HG02571 (cell line): ENCODE results near the gene SCP2.

Source experiments
- ATAC-seq: cut with Tn5 transposase; IDR thresholded peaks from one replicate; pipeline ENCODE4 v1.9.1; 2021; ENCODE audit warnings: mild to moderate bottlenecking, moderate library complexity; ENCODE audit not compliant: unreplicated experiment

SCP2 gene

DNA sequence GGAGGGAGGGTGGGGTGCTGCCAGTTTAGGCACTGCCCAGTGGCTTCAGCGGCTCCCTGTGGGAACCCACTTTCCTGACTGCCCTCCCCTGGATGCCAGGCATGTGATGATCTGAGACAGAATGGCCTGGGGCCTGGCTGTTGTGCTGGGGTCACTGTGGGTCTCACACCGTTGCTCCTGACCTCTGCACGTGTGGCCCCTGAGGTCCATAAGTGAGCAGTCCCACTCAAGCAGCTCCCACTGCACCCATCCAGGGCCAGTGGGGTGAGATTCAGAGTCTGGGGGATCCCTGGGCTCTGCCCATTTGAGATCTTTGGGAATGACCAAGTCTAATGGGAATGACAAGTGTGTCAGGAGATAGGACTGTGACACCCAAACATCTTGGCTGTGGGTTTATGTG, 153.0 kb downstream of the SCP2 start:
- no peak for ATAC-seq

DNA sequence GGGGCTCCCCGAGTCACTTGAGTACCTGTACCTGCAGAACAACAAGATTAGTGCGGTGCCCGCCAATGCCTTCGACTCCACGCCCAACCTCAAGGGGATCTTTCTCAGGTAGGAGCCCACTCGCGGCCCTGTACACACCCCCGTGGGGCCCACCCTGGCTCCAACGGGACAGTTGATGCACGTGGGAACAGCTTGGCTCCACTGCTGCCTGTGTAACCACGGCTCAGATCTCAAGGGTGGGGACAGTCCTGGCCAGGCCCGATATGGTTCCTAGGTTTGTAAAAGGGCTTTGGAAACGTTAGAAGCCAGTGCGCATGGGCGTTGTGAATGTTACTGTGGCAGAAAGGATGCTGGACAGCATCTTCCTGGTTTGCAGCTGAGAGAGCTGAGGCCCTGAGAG, 153.7 kb downstream of the SCP2 start:
- ATAC-seq = no peak

DNA sequence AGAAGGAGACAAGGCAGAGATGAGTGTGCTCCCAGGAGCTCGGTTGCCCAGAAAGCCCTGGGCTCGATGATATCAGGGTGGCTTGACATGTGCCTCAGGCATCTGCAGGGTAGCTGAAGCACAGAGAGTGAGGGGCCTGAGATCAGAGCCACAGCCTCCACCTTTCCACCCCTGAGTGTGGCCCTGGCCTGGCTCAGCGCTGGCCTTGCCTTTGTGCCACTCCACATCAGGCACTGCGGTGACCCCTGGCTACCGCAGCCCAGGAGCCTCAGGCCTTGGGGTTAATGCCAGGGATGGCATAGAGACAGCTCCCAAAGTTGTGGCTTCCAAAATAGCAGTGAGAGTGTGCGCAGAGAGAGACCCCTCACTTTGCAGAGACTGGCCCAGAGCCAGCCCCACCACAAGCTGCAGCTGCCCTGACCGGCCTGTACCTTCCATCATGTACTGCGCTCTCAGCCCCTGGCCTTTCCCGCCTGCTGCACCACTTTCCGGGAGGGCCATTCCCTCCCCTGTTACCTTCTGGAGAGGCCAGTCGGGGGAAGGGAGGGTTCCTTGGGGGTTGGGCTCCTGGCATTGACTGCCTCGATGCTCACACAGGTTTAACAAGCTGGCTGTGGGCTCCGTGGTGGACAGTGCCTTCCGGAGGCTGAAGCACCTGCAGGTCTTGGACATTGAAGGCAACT, 154.4 kb downstream of the SCP2 start:
- no peak for ATAC-seq

DNA sequence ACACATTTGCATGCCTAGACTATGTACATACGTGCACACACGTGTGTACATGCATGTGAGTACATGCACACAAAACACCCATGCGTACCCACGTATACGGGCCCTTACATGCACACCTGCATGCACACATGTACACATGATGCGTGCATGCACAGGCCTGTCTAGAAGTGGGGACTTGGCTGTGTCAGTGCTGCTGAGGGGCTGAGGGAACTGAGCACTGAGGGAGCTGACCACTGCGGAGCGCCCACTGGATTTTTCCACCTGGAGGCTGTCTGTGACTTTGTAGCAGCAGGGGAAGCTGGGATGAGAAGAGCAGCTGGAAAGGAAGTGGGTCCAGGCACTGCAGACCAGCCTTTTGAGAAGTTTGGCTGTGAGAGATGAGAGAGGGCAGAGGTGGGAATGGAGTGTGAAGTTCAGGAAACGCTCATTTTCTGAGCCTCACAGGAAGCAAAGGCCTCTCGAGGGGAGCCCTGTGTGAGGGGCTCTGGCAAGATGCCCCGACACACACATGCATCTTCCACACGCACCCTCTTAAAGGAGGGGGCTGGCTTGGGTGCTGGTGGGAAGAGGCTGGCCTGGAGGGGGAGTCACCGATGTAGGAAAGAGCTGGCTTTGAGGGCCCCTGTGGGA, 155.9 kb downstream of the SCP2 start:
- no peak for ATAC-seq

DNA sequence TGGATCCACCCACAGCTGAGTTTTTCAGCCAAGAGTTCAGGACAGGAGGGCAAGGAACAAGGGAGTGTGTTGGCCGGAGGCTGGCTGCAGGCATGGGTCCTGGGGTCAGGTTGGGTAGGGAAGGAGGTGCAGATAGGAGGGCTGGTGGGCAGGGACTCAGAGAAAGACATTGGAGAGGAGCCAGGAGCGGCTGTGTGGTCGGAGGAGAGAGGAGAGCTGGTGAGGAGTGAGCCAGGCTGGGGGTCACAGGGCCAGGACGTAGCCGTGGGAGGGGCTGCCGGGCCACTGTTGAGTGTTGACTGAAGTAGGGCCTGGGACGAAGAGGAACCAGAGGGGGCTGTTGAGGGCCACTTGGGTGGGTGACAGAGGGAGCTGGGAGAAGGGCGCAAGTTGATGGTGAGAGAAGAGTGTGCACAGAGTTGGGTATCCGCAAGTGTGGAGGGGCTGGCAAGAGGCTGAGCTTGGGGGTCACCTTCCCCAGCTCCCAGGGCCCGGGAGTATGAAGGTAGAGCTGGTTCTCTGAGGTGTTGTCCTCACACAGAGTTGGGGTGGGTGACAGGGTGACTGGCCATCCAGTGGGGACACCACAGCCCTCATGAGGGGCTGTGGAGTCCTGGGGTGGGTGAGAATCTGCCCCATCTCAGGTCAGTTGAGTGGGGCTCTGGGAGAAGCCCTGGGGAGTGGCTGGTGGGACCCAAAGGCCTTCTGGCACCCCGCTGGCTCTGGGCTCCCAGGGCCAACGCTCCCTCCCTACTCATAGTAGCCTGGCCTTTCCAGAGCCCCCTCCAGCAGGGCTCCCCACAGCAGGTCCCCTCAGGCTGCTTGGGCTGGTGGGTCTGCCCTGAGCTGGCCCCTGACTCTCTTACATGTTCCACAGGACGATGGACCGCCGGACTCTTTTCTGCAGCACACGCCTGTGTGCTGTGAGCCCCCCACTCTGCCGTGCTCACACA, 156.8 kb downstream of the SCP2 start:
- no peak for ATAC-seq

DNA sequence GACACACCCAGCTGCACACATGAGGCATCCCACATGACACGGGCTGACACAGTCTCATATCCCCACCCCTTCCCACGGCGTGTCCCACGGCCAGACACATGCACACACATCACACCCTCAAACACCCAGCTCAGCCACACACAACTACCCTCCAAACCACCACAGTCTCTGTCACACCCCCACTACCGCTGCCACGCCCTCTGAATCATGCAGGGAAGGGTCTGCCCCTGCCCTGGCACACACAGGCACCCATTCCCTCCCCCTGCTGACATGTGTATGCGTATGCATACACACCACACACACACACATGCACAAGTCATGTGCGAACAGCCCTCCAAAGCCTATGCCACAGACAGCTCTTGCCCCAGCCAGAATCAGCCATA, 157.5 kb downstream of the SCP2 start:
- no peak for ATAC-seq

DNA sequence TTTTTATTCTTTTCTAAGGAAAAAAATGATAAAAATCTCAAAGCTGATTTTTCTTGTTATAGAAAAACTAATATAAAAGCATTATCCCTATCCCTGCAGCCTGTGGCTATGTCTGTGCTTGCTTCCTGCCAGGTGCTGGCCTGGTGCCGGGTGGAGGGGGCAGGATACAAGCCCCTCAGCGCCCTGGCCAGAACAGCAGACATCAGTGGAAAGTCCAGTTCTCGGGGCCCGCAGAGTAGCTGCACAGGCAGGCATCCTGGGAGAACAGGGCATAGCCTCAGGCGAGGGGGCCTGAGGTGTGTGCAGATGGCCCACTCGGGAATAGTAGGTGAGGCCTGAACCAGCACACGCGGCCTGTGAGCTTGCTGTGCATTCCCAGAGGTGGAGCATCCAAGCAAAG, 158.3 kb downstream of the SCP2 start:
- no peak for ATAC-seq

DNA sequence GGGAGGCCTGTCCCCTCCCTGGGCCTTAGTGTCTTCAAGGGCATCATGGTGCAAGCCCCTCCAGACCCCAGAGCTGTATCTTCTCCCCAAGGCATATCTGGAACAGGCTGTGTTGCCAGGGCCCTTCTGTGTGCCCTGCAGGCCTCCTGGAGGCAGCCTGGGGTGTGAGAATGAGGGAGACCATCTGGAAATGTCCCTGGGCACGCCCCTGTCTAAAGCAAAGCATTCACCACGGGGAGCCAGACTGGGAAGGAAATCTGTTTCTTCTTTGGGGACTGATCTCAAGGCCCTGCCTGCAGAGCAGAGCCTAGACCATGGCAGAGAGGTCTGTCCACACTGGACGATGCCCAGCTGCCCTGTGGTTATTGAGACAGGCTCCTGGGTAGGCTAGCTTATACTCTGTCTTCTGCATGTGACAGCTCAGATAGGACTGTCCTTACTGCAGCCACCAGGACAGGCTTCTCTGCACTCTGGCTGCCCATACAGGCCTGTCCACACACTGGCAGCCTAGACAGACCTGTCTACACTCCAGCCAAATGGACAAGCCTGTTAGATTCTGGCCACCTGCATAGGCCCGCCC, 159.5 kb downstream of the SCP2 start:
- no peak for ATAC-seq

DNA sequence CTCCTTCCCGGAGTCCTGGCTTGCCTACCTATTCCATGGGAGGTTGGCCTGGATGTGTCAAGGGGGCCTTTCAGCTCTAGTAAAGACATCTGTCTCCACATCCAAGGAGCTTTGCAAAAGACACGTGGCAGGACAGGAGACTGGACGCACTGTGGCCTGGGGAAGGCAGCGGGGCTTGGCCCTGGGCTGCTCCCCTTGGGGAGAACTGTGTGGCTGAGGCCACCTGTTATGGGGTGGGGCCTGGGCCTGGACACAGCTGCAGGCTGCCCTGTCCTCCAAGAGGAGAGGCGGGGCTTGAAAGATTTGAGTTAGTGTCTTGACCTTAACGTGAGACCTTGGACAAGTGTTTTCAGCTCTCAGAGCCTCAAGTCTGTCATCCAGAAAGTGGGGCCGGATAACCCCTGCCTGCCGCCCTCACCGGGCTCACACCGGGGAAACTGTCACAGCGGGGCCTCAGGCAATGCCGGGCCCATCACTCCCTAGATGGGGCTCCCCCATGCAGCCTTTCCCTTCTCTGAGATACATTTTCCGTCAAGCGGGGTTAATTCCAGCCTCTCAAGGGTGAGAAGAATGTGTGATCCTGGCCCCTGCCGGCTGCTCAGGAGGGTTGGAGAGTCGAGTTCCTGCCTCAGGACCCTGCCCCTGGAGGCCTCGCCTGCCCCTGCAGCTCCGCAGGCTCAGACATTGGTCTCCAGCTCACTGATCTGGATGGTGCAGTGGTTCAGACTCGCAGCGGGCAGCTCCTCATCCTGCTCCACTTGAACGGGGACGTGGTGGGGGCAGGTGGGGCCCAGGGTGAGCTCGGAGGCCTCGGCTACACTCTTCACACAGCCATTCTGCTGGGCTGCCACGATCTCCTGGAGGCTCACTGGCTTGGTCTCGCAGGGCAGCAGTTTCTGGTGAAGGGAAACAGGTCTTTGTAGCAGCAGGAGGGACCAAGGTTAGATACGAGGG, 160.5 kb downstream of the SCP2 start:
- ATAC-seq = no peak

DNA sequence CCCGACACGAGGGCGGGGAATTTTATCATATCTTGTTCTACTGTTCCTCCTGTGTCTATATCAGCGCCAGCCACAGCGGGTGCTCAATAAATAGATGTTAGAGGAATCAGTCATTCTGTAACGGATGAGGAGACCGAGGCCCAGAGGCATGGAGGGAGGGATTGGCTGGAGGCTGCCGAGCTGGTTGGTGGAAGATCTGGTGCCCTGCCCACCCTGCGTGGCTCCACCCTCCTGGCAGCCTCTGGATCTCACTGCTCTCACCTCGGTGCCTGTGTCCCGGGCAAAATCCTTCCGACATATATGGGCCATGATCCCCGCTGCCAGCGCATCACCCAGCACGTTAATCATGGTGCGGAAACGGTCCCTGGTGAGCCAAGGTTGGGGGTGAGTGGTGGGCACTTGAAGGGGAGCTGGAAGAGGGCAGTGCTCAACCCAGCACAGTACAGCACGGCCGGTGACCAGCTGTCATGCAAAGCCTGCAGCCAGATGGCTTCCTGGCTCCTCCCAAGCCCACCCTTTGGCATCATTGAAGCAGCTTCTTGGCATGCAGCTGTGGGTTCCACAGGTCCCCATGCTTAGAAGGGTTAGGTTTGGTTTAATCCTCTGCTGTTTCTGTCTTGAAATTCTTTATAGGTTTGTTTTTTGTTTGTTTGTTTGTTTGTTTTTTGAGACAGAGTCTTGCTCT, 161.7 kb downstream of the SCP2 start:
- no peak for ATAC-seq

DNA sequence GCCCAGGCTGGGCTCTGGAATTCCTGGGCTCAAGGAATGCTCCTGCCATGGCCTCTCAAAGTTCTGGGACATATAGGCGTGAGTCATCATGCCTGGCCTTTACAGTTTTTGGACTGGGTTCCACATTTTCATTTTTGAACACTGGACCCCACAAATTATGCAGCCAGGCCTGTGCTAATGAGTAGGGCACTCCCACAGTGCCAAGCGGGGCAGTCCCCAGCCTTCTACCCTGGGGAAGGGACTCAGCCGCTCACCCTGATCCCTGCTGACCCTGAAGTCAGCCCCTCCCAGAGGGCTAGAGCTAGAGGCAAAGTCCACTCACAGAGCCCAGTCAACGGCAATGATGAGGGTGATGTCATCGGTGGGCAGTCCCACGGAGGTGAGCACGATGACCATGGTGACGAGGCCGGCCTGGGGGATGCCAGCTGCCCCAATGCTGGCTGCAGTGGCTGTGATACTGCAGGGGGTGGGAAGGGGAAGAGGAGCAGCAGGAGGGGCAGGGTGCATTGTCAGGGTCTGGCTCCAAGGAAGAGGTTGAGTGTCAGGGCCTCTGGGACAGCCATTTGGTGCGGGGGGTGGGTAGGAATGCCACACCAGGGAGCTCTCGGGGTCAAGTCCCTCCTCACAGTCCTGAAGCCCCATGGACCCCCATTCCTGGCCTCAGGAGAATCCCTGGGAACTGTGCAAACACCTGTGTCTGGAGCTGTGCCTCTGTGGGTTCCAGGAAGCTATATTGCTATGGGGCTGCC, 162.6 kb downstream of the SCP2 start:
- ATAC-seq = no peak

DNA sequence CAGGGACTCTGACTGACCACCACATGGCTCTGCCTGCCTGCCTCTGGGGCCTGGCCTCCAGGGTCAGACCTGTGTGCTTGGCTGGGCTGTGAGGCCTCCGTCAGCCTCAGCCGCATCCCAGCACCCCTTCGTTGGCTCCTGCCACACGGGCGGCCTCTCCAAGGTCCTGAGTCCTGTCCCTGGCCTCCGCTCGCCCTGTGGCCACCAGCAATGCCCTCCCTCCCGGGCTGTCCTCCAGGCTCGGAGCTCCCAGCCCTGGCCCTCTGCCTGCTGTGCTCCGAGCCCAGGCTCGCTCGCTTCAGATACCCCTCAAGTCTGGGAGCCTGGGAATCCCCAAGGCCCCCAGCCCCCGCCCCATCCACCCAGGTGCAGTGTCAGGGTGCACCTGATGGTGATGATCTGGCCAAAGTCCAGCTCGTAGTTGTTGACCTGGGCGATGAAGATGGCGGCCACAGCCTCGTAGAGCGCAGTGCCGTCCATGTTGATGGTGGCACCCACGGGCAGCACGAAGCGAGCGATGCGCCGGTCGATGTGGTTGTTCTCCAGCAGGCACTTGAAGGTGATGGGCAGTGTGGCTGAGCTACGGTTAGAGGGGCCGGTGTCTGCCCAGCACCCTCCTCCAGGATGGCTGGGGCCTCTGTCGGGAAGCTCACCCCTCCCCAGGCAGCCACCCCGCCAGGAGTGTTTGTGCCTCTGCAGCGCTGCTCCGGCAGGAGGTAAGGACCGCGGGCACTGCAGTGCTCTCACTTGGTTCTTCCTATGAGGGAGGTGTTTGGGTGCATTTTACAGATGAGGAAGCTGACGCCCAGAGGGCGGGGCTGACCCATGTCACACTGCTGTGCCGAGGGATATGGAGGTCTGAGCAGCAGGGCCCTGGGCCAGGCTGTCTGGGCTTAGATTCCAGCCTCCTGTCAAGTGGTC, 163.4 kb downstream of the SCP2 start:
- ATAC-seq = no peak

DNA sequence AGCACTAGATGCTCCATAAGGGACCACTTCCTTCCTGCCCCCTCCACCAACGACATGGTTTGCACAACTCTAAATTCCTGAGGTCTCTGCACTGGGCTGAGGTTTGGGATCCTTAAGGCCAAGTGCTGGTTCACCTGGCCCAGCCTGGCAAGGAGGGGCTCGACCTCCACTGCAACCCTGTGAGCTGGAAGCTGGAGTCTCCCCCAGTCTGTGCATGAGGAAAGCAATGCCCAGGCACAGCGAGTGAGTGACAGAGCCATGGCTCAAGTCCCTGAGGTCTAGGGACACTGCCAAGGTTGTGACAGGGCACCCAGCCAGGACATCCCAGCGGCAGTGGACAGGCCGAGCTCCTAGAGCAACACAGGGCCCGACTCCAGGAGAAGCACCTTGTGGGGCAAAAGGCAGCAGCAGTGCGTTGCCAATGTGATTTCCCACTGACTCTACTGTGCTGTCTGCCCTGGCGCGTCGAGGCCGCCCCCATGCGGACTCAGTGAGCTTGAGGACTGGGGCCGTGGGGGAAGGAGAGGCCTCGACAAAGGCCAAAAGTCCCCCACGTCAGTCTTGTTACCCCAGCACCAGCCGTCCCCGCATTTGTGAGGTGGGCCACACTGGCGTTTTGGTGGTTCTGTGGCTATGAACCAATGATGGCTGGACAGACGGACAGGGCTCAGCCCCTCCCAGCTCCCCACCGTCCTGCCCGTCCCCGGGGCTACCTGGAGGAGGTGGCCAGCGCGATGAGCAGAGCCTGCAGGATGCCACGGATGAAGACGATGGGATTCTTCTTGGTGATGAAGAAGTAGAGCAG, 165.0 kb downstream of the SCP2 start:
- ATAC-seq = no peak

DNA sequence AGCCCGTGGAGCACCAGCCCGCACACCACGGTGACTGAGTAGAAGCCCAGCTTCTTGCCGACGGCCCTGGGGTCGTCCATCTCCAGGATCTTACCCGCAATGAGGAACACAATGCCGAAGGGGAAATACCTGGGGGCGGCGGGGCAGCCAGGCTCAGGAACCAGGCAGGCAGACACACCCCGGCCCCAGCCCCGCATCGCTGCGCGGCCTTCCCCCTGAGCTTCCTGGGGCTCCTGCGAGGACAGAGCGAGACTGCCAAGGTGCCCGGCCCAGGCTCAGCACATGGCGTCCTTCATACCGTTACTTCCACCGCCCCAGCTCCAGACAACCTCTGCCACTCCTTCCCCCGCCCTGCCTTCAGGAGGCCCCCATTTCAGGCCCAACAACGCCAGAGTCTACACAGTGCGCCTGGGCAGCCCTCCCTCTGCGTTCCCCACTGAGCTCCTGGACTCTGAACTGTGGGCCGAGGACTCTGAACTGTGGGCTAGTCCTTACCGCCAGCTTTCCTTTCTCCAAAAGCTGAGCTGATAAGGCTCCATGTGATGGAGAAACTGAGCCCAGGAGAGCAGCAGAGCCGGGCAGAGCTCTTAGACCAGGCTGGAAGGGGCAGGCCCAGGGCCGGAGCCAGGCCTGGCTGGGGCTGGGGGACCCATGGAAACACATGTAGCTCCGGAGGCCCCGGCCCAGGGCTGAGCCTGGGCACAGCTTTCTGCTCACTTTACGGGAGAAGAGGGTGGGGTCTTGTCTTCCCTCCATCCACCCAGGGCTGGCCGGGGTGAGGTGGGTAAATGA, 165.8 kb downstream of the SCP2 start:
- no peak for ATAC-seq

DNA sequence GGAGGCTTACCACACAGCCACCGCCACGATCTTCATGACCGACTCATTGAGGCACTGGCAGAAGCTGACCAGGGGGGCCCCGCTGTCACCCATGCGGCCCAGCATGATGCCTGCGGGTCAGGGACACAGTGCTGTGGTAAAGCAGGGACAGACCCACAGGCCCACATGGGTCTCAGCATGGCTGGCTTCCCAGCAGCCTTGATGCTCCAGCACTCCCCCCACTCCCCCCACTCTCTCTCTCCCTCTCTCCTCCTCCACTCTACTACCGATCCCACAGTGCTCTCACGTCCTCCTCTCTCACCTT, 166.3 kb downstream of the SCP2 start:
- ATAC-seq = no peak

DNA sequence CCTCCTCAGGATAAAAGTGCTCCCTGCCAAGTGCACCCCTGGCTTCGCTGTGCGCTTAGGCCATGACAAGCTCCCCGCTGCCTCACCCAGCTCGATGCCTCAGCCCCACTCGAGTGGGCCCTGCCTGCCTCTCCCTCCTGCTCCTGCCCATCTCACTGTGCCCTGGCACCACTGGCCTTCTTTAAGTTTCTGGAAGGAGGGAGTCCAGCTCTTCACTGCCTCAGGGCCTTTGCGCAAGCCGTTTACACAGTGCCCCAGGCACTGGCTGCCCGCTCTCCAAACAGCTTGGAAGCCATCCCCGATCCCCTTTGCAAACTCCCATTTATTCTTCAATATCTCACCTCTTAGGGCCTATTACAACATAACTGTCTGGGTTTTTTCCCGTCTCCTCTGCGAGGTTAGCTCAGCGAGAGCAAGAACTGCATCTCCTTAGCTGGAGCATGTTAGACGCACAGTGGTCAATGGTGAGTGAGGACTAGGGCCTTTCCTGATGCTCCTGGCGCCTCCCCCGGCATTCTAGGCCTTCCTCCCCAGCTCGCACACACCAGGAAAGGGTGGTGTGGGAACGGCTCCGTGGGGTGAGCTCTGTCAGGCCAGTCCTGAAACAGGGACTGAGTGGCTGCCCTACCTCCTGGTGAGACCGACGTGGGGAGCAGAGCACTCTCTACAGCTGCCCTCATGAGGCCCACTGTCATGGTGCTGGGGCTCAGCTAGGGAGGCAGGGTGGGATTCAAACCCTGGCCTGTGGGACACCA, 166.9 kb downstream of the SCP2 start:
- no peak for ATAC-seq
